Panc1 (cell line): ENCODE data around the gene GOLGA6L2.

Experiments used
- POLR2AphosphoS5 ChIP-seq: IDR thresholded peaks from 2 replicates; pipeline ENCODE4 v1.6.1; 2012; ENCODE audit warnings: mild to moderate bottlenecking, low read depth, low read length, moderate library complexity
- SIN3A ChIP-seq: IDR thresholded peaks from 2 replicates; pipeline ENCODE4 v1.6.1; 2012; ENCODE audit warnings: low read depth, mild to moderate bottlenecking, low read length, moderate library complexity, borderline replicate concordance; ENCODE audit not compliant: insufficient read depth
- TCF7L2 ChIP-seq: IDR thresholded peaks from 2 replicates; pipeline ENCODE4 v1.6.1; 2011; ENCODE audit warnings: mild to moderate bottlenecking, low read depth, low read length, inconsistent platforms
- TF ChIP-seq, protein P1 (sequence below): fragments of 450-650 bp; IDR thresholded peaks from 2 replicates; pipeline ENCODE4 v1.5.1; 2017; ENCODE audit warnings: mild to moderate bottlenecking
- TF ChIP-seq, protein P2 (sequence below), 2 experiments: IDR thresholded peaks; 2 replicates each; pipeline ENCODE4 v1.6.1; 2011 to 2012; ENCODE audit warnings: low read depth in 2 of 2, control low read depth in 1 of 2, low read length in 1 of 2, mild to moderate bottlenecking in 1 of 2, moderate library complexity in 1 of 2; ENCODE audit not compliant: insufficient read depth in 1 of 2

DNA sequence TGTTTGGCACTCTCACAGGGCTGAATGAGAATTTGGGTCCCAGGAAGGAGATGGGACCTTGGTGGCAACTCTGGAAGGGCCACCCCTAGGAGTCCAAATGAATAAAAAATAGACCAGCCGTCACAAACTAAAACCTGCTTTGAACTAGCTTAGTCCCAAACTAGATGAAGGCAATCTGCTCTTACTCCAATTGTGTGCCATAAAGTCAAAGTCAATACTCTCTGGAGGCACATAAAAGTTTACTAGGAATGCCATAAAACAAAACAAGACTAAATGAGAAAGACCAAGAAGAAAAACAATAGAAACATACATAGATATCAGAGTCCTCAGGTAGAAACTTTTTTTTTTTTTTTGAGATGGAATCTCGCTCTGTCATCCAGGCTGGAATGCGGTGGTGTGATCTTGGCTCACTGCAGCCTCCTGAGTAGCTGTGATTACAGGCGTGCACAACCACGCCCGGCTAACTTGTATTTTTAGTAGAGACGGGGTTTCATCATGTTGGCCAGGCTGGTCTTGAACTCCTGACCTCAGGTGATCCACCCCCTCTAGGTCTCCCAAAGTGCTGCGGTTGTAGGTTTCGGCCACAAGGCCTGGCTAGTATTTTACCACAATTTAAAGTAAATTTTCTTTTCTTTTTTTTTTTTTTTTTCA is 8.1 kb downstream of the GOLGA6L2 start:
- TF ChIP-seq, protein P1, sequence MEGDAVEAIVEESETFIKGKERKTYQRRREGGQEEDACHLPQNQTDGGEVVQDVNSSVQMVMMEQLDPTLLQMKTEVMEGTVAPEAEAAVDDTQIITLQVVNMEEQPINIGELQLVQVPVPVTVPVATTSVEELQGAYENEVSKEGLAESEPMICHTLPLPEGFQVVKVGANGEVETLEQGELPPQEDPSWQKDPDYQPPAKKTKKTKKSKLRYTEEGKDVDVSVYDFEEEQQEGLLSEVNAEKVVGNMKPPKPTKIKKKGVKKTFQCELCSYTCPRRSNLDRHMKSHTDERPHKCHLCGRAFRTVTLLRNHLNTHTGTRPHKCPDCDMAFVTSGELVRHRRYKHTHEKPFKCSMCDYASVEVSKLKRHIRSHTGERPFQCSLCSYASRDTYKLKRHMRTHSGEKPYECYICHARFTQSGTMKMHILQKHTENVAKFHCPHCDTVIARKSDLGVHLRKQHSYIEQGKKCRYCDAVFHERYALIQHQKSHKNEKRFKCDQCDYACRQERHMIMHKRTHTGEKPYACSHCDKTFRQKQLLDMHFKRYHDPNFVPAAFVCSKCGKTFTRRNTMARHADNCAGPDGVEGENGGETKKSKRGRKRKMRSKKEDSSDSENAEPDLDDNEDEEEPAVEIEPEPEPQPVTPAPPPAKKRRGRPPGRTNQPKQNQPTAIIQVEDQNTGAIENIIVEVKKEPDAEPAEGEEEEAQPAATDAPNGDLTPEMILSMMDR, result no peak
- no peak for TF ChIP-seq POLR2AphosphoS5
- TF ChIP-seq TCF7L2, result no peak
- TF ChIP-seq SIN3A, result no peak
- TF ChIP-seq, protein P2, sequence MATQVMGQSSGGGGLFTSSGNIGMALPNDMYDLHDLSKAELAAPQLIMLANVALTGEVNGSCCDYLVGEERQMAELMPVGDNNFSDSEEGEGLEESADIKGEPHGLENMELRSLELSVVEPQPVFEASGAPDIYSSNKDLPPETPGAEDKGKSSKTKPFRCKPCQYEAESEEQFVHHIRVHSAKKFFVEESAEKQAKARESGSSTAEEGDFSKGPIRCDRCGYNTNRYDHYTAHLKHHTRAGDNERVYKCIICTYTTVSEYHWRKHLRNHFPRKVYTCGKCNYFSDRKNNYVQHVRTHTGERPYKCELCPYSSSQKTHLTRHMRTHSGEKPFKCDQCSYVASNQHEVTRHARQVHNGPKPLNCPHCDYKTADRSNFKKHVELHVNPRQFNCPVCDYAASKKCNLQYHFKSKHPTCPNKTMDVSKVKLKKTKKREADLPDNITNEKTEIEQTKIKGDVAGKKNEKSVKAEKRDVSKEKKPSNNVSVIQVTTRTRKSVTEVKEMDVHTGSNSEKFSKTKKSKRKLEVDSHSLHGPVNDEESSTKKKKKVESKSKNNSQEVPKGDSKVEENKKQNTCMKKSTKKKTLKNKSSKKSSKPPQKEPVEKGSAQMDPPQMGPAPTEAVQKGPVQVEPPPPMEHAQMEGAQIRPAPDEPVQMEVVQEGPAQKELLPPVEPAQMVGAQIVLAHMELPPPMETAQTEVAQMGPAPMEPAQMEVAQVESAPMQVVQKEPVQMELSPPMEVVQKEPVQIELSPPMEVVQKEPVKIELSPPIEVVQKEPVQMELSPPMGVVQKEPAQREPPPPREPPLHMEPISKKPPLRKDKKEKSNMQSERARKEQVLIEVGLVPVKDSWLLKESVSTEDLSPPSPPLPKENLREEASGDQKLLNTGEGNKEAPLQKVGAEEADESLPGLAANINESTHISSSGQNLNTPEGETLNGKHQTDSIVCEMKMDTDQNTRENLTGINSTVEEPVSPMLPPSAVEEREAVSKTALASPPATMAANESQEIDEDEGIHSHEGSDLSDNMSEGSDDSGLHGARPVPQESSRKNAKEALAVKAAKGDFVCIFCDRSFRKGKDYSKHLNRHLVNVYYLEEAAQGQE (IDR thresholded peaks at IDR 0.05; ENCODE audit: insufficient read depth in 1 of 2, low read depth in 2 of 2, low read length in 1 of 2), result no peak
